HG03025 (cell line): Measurements from ENCODE around the gene PRKG1.
"Not testable (repeated sequence)": the region's sequence is repeated elsewhere in the genome, so short reads cannot be mapped to it uniquely, and the experiment has no call there.

ENCODE experiments used
- ATAC-seq: cut with Tn5 transposase; IDR thresholded peaks from one replicate; pipeline ENCODE4 v1.9.1; 2021; ENCODE audit warnings: mild to moderate bottlenecking, moderate library complexity; ENCODE audit not compliant: unreplicated experiment, low FRiP score

The PRKG1 gene

GRCh38 chr10:51313251-51313650 is 239.0 kb downstream of the PRKG1 start:
- ATAC-seq: no peak

- ATAC-seq: no peak
Measured at GRCh38 chr10:51313773-51314478, 239.6 kb downstream of the PRKG1 start.

- ATAC-seq: no peak
Measured at GRCh38 chr10:51314481-51314880, 240.2 kb downstream of the PRKG1 start.

DNA sequence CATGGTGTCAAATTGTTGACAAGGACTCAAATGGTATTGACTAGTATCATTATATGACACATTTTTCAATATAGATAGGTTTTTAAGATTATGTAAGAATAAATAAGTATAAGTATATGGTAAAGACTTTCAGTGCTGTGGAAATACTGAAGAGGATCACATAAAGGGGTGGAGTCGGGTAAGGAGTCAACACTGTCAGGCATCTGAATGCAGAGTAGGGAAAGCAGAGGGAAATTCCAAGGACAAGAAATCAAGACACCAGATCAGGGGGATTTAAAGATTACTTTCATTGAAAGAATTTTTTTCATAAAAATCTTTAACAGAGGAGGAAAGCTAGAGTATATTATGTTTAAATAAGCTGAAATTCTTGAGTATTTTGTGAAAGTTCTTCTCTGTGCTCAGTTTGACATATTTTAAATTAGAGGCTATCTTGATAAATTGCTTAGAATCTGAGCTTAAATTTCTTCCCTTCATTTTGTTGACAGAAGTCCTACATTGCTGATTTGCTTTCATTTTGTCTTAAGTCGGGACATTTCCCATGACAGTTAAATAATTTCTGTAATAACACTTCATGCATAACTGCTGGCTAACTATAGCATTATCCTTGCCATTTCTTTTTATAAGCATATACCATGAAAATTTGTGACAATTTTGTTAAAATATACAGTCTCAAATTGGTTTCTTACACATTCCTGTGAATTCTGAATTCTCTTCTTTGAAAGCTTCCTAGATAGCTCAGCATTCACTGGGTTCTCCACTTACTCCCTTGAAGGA is 244.3 kb downstream of the PRKG1 start:
- ATAC-seq: no peak

- ATAC-seq: no peak
Measured at GRCh38 chr10:51319173-51319435, 244.8 kb downstream of the PRKG1 start.

GRCh38 chr10:51321300-51321699 is 247.0 kb downstream of the PRKG1 start:
- no peak for ATAC-seq

DNA sequence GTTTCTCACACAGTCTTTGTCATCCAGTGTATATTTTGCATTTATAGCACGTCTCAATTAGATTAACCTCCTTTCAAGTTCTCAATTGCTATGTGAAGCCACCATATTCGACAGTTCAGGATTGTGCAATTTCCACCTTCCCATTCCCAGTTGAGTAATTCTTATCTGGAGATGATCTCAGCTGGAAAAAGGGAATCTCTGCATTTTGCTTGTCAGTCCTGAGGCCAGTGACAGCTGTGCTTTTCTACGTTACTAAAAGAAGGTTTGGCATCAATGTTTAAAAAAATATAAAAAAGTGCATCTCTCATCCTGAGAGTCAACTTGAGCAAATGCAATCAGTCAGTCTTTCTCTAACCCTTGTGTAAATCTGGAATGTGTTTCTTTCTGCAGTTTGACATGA is 247.7 kb downstream of the PRKG1 start:
- ATAC-seq: no peak

DNA sequence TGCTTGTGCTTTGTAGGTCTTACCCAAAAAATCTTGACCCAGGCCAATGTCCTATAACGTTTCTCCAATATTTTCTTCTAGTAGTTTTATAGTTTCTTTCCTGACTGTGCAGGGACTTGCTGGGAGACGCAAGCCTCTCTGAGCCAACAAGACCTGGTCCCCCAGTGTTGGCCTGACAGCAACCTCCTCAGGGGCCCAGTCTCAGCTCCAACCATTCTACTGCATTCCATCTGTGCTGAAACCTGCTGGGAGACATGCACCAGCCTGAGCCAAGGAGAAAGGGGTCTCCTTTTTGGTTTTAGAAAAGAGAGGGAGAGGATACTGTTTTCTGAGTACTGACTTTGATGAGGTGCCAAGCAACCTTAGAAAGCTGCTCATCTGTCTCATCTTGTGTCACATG is 251.4 kb downstream of the PRKG1 start:
- ATAC-seq: no peak

- no peak for ATAC-seq
Measured at GRCh38 chr10:51326174-51326573, 251.9 kb downstream of the PRKG1 start.

DNA sequence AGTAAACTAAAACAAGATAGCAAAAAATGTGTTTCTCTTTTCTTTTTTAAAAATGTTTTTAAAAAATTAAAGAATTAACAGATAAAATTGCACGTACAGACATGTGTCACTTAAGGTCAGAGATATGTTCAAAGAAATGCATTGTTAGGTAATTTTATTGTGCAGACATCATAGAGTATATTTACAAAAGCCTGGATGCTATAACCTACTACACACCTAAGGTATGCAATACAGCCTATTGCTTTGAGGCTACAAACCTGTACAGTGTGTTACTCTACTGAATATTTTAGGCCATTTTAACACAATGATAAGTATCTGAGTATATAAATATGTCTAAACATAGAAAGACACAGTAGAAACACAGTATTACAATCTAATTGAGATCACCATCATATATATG is 253.1 kb downstream of the PRKG1 start:
- ATAC-seq: no peak

- ATAC-seq: no peak
Measured at GRCh38 chr10:51340366-51340765, 266.1 kb downstream of the PRKG1 start.

DNA sequence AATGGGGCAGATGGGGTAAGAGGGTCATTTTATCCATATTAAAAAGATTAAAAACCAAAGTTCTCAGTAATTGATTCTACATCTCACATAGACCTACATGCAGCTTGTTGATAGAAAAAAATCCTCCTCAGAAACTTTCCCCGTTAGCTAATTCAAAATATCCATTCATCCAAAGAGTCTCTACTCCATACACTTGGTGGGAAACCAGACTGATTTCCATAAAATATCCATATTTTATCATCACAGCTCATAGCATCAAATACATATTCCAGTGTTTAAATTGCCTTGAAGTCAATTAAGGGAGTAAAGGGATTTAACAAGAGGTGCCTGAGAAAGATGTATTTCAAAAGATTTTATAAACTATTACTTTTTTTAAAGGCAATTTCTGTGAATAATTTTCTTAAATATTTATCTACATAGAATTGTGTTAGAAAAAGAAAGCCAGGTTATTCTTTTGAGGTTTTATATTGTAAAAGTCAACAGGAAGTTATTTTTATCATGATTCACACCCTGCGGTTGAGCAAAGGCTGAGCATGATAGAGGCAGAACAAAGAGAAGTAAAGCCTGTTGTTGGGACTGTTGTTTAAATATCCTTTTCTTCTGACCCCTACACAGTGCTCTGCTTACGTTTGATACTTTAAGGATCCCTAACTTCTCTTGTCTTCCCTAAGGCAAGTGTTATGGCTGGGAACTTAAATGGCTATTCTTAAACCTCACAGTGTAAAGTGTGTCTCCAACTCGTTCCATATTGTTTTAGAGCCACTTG is 266.7 kb downstream of the PRKG1 start:
- ATAC-seq: no peak

DNA sequence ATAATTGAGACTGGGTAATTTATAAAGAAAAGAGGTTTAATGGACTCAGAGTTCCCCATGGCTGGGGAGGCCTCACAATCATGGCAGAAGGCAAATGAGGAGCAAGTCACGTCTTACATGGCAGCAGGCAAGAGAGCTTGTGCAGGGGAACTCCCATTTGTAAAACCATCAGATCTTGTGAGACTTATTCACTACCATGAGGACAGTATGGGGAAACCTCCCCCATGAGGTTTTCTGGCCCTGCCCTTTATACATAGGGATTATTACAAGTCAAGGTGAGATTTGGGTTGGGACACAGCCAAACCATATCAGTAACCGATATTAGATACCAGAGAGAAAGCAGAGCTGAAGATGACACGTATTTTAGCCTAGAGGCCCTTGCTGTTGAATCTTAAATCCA is 267.5 kb downstream of the PRKG1 start:
- ATAC-seq: not testable (repeated sequence)

GRCh38 chr10:51342381-51342780 is 268.1 kb downstream of the PRKG1 start:
- ATAC-seq: no peak

DNA sequence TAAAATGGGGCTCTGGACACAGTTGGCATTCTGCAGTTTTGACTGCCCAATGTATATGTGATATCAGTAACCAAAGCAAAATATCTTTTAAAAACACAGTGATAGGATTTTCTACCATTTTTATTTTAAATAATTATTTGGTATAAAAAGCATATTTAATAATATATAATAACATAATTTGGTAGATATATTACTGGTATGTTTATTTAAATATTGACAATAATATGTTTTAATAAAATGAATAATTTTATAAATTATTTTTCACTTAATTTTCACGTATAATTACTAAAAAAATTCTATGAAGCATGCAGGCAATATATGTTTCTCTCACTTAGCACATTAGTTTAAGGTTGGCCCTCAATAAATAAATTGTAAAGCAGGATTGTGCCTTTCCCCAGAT is 269.1 kb downstream of the PRKG1 start:
- ATAC-seq: no peak

DNA sequence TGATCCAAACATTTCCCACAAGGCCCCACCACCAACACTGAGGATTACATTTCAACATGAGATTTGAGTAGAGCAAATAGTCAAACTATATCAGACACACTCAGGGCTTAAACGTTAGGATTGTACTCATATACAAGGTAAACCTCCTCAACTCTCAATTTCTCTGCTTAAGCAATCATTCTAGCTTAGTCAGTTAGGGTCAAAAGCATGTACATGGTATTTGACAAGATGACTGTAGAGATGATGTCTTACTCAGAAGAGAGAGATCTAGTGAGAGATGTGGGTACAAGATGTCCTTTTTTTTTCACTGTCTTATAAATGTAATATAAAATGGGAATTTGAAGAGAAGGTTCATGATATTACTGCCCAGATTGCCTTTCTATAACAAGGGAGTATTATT is 270.1 kb downstream of the PRKG1 start:
- ATAC-seq: no peak

- no peak for ATAC-seq
Measured at GRCh38 chr10:51348622-51349021, 274.3 kb downstream of the PRKG1 start.

DNA sequence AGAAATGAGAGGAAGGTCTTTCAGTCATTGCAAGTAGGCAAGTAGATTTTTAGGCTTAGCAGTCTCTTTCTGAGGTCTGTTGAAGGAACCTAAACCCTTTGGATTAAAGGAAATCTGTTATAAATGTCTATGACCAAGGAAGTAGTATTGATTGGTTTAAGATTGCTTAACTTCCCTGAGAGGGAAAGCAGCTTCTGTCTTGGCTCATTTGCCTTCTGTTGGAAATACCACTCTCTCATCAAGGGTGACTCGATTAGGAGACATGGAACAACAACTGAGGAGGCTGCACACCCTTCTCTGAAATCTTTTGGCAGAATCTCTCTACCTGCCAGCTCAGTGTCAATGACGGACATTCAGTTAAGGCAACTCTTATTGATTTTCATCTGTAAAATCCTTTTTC is 282.9 kb downstream of the PRKG1 start:
- no peak for ATAC-seq

DNA sequence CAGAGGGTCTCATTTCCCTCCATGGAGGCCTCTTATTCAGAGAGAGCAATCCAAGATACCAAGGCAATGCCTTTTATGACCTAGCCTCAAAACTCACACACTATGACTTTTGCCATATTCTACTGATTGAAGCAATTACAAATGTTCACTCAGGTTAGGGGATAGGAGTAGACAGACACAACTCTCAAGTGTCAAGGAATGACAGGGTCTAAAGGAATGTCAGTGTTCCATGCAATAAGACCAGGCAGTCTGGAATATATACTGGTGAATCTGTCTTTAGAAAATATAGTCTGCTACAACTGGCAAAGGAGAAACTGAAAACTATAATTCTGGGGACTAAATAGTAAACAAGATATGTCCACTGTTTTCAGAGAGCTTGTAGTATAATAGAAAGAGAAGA is 283.9 kb downstream of the PRKG1 start:
- no peak for ATAC-seq

- ATAC-seq: no peak
Measured at GRCh38 chr10:51363415-51363814, 289.1 kb downstream of the PRKG1 start.

GRCh38 chr10:51364674-51365073 is 290.4 kb downstream of the PRKG1 start:
- no peak for ATAC-seq

- no peak for ATAC-seq
Measured at GRCh38 chr10:51366044-51366443, 291.8 kb downstream of the PRKG1 start.
